K562 (cell line): ENCODE results near the gene TUBB4B. TPM values are rescaled to one million over a fixed set of nuclear protein-coding genes. Genes with fewer than 3 reads are reported as not detected.

Experiments
- CREB1 ChIP-seq, 2 experiments: sonication (generic) in 1 of 2; formaldehyde crosslinking in 1 of 2; IDR thresholded peaks; 2 replicates each; pipeline versions ENCODE4 v1.6.1 to v1.8.0; 2012 to 2022; ENCODE audit warnings: inconsistent platforms in 1 of 2, mild to moderate bottlenecking in 1 of 2, missing genetic modification reagents in 1 of 2, moderate library complexity in 1 of 2
- DNMT1 ChIP-seq: fragments of 450-650 bp; IDR thresholded peaks from 2 replicates; pipeline ENCODE4 v1.6.1; 2016; ENCODE audit warnings: antibody characterized with exemption, mild to moderate bottlenecking
- EGR1 ChIP-seq: fragments of 450-650 bp; conservative IDR thresholded peaks from 2 replicates; pipeline ENCODE4 v1.6.1; 2017; ENCODE audit warnings: mild to moderate bottlenecking
- FOXA3 ChIP-seq, 2 experiments: fragments of 450-650 bp in 1 of 2; sonication (generic) in 1 of 2; formaldehyde crosslinking; IDR thresholded peaks in 1 of 2; conservative IDR thresholded peaks in 1 of 2; 2 replicates each; pipeline versions ENCODE4 v1.4.0 to v1.8.0; 2020 to 2022; ENCODE audit warnings: mild to moderate bottlenecking in 2 of 2, missing genetic modification reagents in 1 of 2
- NCOA2 ChIP-seq, 2 experiments: fragments of 450-650 bp; IDR thresholded peaks; 2 replicates each; pipeline ENCODE4 v1.6.1; 2018; ENCODE audit warnings: mild to moderate bottlenecking in 2 of 2, moderate library complexity in 1 of 2; ENCODE audit not compliant: partially characterized antibody in 2 of 2
- RFX1 ChIP-seq: fragments of 450-650 bp; IDR thresholded peaks from 2 replicates; pipeline ENCODE4 v1.6.1; 2016; ENCODE audit warnings: mild to moderate bottlenecking, moderate library complexity
- RUNX1 ChIP-seq: sonication (generic); IDR thresholded peaks from 2 replicates; pipeline ENCODE4 v1.6.1; 2016; ENCODE audit warnings: antibody characterized with exemption, low read depth
- SREBF2 ChIP-seq: sonication (generic); formaldehyde crosslinking; IDR thresholded peaks from 2 replicates; pipeline ENCODE4 v1.4.0; 2020; ENCODE audit warnings: mild to moderate bottlenecking, missing genetic modification reagents
- TSC22D4 ChIP-seq: fragments of 450-650 bp; IDR thresholded peaks from 2 replicates; pipeline ENCODE4 v1.6.1; 2016; ENCODE audit warnings: missing genetic modification characterization, missing biosample characterization, control low read depth
- ZFX ChIP-seq: sonication (generic); formaldehyde crosslinking; IDR thresholded peaks from 2 replicates; pipeline ENCODE4 v1.8.0; 2022; ENCODE audit warnings: mild to moderate bottlenecking, missing genetic modification reagents, moderate library complexity
- ZNF124 ChIP-seq: sonication (generic); formaldehyde crosslinking; IDR thresholded peaks from 2 replicates; pipeline ENCODE4 v1.8.1; 2022; ENCODE audit warnings: missing genetic modification reagents
- ZNF311 ChIP-seq: fragments of 250-450 bp; sonication (Bioruptor Pico); IDR thresholded peaks from 2 replicates; pipeline ENCODE4 v1.4.0; 2020; ENCODE audit warnings: mild to moderate bottlenecking, moderate library complexity
- ZNF347 ChIP-seq: fragments of 450-650 bp; formaldehyde crosslinking; IDR thresholded peaks from 2 replicates; pipeline ENCODE4 v1.4.0; 2020; ENCODE audit warnings: low read depth, mild to moderate bottlenecking, moderate library complexity
- ZNF764 ChIP-seq: fragments of 250-450 bp; sonication (Bioruptor Pico); IDR thresholded peaks from 2 replicates; pipeline ENCODE4 v1.4.0; 2020; ENCODE audit warnings: low read depth, mild to moderate bottlenecking, moderate library complexity
- ZNF785 ChIP-seq: fragments of 250-450 bp; sonication (Bioruptor Pico); IDR thresholded peaks from 2 replicates; pipeline ENCODE4 v1.4.0; 2020; ENCODE audit warnings: mild to moderate bottlenecking
- polyA plus RNA-seq, 8 experiments: library from polyadenylated mRNA; depleted of rRNA in 4 of 8; stranded (reverse) in 5 of 8; unstranded in 3 of 8; fragments of >200 nt; fragmentation: Nextera tagmentation in 2 of 8; fragmentation: Illumina TruSeq in 1 of 8; extraction: Ambion mirVana in 2 of 8; extraction: Trizol in 1 of 8; gene quantifications; 2 replicates each; pipeline versions ENCODE4 v1.2.1 to v1.2.3, GENCODE V29; 2011 to 2014; ENCODE audit warnings: inconsistent platforms in 1 of 8, missing spikeins in 1 of 8
- total RNA-seq, 7 experiments: library from RNA; depleted of rRNA in 6 of 7; stranded (reverse); fragments of >200 nt in 6 of 7; fragmentation: Illumina TruSeq in 2 of 7; extraction: Trizol in 2 of 7; gene quantifications; 2 replicates each; pipeline versions ENCODE4 v1.2.1 to v1.2.3, GENCODE V29; 2011 to 2021; ENCODE audit warnings: low replicate concordance in 1 of 7
- TF ChIP-seq, protein P1 (sequence below): sonication (generic); formaldehyde crosslinking; IDR thresholded peaks from 2 replicates; pipeline ENCODE4 v1.8.0; 2022; ENCODE audit warnings: mild to moderate bottlenecking, missing genetic modification reagents
- TF ChIP-seq, protein P2 (sequence below): sonication (generic); formaldehyde crosslinking; IDR thresholded peaks from 2 replicates; pipeline ENCODE4 v1.8.0; 2022; ENCODE audit warnings: missing genetic modification reagents, mild to moderate bottlenecking, borderline replicate concordance
- TF ChIP-seq, protein P3 (sequence below): sonication (generic); formaldehyde crosslinking; IDR thresholded peaks from 2 replicates; pipeline ENCODE4 v1.5.0; 2020; ENCODE audit warnings: missing genetic modification reagents
- TF ChIP-seq, protein P4 (sequence below): fragments of 250-450 bp; sonication (Bioruptor Pico); IDR thresholded peaks from 2 replicates; pipeline ENCODE4 v1.5.0; 2020; ENCODE audit warnings: mild to moderate bottlenecking, borderline replicate concordance

The TUBB4B gene
- total and polyA plus RNA-seq, 9 of the 15 experiments (the other 6 are each of a cell fraction or from before 2014, with no cell fraction given), result 24.1 to 443 (median 268) TPM

DNA sequence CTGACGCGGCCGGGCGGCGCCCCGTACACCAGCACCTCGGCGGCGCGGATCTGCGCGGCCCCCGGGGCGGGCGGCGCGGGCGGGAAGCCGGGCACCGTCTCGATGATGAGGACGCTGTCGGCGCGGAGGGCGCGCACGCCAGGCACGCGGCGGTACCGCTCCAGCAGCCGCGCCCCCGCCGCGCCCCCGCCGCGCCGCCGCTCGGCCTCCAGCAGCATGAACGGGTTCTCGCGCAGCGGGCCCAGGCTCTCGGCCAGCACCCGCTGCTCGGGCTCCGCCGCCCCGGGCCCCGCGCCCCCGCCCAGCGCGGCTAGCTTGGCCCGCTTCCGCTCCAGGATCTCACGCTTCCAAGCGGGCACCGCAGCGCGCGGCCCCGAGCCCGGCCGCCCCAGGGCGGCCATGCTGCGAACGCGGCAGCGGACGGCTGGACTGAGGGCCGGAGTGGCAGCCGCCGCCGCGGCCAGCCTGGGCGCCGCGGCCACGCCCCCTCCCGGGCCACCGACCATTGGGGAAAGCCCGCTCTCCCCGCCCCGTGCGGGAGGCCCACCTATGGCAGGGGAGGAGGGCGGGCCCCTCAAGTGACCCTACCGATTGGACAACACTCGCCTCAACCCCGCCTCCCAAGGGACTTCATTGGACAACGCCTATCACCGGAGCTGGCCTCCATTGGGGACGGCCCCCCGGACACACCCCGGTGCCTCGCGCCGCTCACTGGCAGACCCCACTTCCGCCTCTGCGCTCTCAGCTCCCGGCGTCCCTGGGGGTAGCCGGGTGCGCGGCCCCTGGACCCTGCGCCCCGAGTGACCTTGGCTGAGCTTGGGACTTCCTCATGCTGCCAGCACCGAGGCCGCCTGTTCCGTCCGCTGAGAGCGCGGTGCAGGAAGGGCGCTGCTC is 40.5 kb upstream of the TUBB4B start, which contains the start of gene TPRN (continued):
- TF ChIP-seq, protein P1, sequence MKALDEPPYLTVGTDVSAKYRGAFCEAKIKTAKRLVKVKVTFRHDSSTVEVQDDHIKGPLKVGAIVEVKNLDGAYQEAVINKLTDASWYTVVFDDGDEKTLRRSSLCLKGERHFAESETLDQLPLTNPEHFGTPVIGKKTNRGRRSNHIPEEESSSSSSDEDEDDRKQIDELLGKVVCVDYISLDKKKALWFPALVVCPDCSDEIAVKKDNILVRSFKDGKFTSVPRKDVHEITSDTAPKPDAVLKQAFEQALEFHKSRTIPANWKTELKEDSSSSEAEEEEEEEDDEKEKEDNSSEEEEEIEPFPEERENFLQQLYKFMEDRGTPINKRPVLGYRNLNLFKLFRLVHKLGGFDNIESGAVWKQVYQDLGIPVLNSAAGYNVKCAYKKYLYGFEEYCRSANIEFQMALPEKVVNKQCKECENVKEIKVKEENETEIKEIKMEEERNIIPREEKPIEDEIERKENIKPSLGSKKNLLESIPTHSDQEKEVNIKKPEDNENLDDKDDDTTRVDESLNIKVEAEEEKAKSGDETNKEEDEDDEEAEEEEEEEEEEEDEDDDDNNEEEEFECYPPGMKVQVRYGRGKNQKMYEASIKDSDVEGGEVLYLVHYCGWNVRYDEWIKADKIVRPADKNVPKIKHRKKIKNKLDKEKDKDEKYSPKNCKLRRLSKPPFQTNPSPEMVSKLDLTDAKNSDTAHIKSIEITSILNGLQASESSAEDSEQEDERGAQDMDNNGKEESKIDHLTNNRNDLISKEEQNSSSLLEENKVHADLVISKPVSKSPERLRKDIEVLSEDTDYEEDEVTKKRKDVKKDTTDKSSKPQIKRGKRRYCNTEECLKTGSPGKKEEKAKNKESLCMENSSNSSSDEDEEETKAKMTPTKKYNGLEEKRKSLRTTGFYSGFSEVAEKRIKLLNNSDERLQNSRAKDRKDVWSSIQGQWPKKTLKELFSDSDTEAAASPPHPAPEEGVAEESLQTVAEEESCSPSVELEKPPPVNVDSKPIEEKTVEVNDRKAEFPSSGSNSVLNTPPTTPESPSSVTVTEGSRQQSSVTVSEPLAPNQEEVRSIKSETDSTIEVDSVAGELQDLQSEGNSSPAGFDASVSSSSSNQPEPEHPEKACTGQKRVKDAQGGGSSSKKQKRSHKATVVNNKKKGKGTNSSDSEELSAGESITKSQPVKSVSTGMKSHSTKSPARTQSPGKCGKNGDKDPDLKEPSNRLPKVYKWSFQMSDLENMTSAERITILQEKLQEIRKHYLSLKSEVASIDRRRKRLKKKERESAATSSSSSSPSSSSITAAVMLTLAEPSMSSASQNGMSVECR (CRISPR knock-in tag), result no peak
- TF ChIP-seq ZNF311 (CRISPR knock-in tag) (no peak), TSC22D4 (no peak), NCOA2 (IDR thresholded peaks at IDR 0.05; ENCODE audit: partially characterized antibody in 2 of 2) (no peak), EGR1 (no peak), RUNX1 (no peak), ZNF347 (CRISPR knock-in tag) (no peak), SREBF2 (CRISPR knock-in tag) (no peak), CREB1 (IDR thresholded peaks at IDR 0.05) (no peak), CREB1 (CRISPR knock-in tag; IDR thresholded peaks at IDR 0.05) (no peak; the same call in 1 of the 2 replicates), DNMT1 (no peak), ZNF124 (no peak), ZFX (CRISPR knock-in tag) (peak; percentile 30; the same call in 1 of the 2 replicates), ZNF785 (CRISPR knock-in tag) (no peak), RFX1 (no peak), FOXA3 (CRISPR knock-in tag; conservative IDR thresholded peaks at IDR 0.05 in 1 of 2, IDR thresholded peaks at IDR 0.05 in 1 of 2) (no peak), ZNF764 (CRISPR knock-in tag) (no peak)
- TF ChIP-seq, protein P2, sequence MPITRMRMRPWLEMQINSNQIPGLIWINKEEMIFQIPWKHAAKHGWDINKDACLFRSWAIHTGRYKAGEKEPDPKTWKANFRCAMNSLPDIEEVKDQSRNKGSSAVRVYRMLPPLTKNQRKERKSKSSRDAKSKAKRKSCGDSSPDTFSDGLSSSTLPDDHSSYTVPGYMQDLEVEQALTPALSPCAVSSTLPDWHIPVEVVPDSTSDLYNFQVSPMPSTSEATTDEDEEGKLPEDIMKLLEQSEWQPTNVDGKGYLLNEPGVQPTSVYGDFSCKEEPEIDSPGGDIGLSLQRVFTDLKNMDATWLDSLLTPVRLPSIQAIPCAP (CRISPR knock-in tag), result no peak
- TF ChIP-seq, protein P3, sequence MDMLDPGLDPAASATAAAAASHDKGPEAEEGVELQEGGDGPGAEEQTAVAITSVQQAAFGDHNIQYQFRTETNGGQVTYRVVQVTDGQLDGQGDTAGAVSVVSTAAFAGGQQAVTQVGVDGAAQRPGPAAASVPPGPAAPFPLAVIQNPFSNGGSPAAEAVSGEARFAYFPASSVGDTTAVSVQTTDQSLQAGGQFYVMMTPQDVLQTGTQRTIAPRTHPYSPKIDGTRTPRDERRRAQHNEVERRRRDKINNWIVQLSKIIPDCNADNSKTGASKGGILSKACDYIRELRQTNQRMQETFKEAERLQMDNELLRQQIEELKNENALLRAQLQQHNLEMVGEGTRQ (CRISPR knock-in tag), result 0 out of 2 replicates have a peak, but pooled peaks have one; percentile 36
- TF ChIP-seq, protein P4, sequence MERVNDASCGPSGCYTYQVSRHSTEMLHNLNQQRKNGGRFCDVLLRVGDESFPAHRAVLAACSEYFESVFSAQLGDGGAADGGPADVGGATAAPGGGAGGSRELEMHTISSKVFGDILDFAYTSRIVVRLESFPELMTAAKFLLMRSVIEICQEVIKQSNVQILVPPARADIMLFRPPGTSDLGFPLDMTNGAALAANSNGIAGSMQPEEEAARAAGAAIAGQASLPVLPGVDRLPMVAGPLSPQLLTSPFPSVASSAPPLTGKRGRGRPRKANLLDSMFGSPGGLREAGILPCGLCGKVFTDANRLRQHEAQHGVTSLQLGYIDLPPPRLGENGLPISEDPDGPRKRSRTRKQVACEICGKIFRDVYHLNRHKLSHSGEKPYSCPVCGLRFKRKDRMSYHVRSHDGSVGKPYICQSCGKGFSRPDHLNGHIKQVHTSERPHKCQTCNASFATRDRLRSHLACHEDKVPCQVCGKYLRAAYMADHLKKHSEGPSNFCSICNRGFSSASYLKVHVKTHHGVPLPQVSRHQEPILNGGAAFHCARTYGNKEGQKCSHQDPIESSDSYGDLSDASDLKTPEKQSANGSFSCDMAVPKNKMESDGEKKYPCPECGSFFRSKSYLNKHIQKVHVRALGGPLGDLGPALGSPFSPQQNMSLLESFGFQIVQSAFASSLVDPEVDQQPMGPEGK (CRISPR knock-in tag), result no peak
